ENCODE data around the gene CD79A. TPM values are rescaled to one million over a fixed set of nuclear protein-coding genes. Genes with fewer than 3 reads are reported as not detected.

The CD79A gene
- 0.32 TPM for total RNA-seq

DNA sequence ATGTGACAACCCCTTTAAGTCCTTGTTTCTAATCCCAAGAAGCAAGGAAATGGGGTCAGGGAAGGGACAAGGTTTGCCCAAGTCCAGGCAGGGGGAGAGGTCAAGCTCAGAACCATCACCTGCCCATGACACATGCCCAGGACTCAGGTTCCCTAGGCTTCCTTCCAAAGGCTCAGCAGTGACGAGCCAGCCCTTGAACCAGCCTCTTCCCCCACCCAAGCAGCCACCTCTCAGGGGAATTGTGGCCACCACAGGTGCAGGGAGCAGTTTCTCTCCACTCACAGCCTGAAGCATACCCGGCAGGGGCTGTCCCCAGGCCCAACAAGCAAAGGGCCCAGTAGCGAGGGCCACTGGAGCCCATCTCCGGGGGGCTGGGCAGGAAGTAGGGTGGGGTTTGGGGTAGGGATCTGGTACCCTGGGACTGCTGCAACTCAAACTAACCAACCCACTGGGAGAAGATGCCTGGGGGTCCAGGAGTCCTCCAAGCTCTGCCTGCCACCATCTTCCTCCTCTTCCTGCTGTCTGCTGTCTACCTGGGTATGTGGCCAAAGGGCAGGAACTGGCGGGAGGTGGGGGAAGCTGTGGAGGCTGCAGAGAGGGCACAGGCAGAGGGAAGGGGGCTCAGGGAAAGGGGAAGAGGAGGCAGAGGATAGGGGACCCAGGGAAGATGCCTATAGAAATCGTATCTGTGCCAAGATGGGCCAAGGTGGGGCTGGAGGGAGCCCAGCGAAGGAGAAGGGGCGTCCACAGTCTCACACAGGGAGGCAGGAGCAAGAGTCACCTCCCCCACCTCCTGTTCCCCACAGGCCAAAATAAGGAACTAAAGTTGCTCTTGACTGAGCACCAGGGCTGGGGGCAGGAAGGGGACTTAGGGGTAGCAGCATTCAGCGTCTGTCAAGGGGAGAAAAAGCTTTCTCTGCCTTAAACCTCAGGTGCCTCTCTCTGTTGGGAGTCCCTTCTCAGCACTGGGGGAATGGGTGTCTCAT is at the start of gene CD79A:
Gene CD79A, plus strand, starts transcription at position 433 of the 986 bp plus-strand sequence. Its CDS starts 26 bp downstream, at position 459.
- DNase-seq (ENCODE audit: low spot score) = no peak

GRCh38 chr19:41837981-41838708 is 38.9 kb upstream of the CD79A start:
- DNase-seq (ENCODE audit: low spot score) = no peak

DNA sequence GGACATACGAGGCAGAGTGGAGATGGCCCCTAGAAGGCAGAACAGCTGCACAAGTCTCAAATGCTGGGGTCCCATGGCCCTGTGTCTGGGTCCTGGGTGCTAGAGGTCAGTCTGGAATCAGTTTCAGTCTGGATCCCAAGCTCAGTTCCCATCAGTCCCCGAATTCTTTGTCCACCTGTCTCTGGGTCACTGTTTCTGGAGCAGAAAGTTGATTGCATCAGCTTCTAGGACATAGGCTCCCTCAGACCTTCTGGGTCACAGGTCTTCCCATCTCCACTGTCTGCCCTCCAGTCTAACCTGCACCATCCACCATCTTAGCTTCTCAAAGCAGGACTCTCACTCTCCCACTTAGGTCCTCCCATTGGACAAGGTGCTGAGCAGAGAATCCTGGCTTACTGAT is 37.9 kb upstream of the CD79A start:
- no peak for DNase-seq (ENCODE audit: low spot score)

DNA sequence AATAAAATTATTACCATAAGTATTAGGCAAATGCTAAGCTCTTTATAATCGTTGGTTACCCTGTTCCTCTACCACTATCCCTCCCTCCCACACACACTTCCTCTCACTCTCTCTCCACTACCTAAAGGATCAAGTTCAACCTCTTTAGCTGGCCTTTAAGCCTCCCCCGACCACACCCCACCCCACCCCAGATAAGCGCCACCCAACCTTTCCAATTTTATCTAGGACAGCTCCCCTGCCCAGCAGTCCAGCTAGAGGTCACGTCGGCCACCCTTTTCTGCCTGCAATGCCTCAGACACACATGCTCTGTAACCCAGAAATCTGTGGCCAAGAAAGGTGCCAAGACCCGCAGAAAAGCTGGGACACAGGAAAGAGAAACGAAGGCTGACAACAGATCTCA is 33.7 kb upstream of the CD79A start:
- DNase-seq (ENCODE audit: low spot score) = no peak

DNA sequence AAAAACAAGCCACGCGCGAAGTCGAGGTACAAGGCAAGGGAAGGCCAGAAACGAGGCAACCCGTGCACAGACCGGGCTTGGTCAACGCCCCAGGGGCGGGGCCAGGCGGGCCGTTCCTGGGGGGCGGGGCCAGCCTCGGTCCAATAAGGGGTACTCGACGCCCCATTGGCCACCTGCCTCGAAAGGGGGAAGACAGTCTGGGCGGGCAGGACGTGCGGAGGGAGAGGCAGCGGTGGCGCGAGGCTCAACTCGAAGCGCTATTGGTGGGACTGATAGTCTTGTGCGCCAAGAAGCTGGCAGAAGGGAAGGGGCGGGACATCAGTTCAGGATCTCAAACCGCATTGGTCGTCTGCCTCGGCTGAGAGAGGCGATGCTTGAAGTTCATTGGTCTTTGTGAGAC is 32.5 kb upstream of the CD79A start, which contains the start of gene LYPD4:
Gene LYPD4, minus strand, starts transcription at position 83 of the 400 bp plus-strand sequence. CDS start 5,398 bp downstream, outside the sequence.
- no peak for DNase-seq (ENCODE audit: low spot score)

GRCh38 chr19:41845001-41845050 is 32.3 kb upstream of the CD79A start, which contains the start of gene DMRTC2:
Gene DMRTC2, plus strand, starts transcription at chr19:41845042. Its CDS starts 2,387 bp downstream, at chr19:41847429.
- DNase-seq (ENCODE audit: low spot score) = no peak

GRCh38 chr19:41845051-41845590 is 32.0 kb upstream of the CD79A start:
- no peak for DNase-seq (ENCODE audit: low spot score)

- no peak for DNase-seq (ENCODE audit: low spot score)
These were observed 29.6 kb upstream of the CD79A start for GRCh38 chr19:41847351-41848105.

DNA sequence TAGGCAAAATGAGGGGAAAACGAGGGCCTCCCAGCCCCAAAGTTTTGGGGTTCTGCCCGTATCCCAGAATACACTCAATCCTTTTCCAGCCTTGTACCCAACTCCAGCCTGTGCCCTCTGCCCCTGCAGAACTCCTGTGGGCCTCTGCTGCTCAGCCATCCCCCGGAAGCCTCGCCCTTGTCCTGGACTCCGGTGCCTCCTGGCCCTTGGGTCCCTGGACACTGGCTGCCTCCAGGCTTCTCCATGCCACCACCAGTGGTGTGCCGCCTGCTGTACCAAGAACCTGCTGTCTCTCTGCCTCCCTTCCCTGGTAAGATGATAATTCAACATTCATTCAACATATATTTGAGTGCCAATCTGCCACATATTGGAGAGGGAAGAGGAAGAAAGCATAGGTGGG is 28.4 kb upstream of the CD79A start:
- no peak for DNase-seq (ENCODE audit: low spot score)

DNA sequence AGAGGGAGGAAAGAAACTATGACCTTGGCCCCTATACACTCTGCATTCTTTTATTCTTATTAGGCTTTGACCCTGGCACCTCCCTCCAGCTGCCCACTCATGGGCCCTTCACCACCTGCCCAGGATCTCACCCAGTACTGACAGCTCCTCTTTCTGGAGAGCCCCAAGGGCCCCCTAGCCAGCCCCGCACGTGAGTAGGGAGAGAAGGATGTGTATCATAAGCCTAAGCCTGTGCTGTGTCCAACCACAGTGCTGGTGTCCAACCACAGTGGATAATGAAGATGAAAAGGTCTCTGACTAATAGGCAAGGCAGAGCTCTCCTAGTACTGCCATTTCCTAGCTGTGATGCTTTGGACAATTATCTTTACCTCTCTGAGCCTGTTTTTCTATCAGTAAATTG is 28.0 kb upstream of the CD79A start:
- DNase-seq (ENCODE audit: low spot score) = no peak

DNA sequence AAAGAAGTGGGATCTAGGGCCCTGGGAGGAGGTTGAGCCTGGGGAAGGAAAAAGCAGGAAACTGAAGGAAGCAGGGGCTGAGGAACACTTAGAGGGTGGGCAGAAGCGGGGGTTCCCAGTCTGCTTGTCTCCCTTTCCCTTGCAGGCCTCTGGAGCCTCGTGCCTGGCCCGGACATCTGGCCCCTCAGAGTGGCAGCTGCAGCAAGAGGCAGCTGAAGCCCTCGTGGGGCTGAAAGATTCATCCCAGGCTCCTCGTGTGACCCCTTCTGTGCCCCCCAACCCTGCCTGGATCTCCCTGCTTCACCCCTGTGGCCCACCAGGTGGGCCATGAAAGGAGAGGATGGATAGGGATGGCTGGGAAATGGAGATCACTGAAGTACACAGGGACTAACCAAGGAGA is 26.7 kb upstream of the CD79A start:
- no peak for DNase-seq (ENCODE audit: low spot score)

DNA sequence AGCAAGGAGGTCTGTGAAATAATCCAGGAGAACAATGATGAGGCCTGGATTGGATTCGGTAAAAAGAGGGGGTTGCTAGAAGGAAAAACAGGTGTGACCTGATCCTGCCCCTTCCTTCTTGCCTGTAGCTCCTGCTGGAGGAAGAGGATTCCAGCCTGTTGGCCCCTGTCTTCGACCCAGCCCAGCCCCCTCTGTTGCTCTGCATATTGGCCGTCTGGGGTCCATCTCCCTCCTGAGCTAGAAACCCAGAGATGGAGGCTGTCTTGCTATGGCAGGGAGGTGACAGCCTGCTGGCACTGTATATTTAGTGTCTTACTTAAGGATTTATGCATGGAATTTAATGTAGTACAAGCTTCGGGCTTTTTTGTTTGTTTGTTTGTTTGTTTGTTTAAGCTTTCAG is 25.6 kb upstream of the CD79A start:
- no peak for DNase-seq (ENCODE audit: low spot score)

DNA sequence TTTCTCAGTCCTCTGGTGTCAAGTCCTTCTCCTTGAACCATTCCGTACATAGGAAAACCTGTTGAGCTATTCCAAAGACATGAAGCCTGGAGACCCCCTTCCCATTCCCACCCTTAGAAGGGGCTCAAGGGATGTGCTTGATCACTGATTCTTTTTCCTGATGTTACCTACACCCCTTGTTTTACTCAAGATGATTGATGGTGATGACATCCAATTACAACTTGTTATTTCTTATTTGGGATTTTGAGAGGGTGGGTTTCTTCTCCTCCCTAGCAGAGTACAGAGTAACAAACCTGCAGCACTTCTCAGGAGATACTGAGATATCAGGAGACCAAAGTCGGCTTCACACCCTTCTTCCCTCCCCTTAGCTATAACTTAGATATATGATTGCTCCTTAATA is 23.7 kb upstream of the CD79A start:
- no peak for DNase-seq (ENCODE audit: low spot score)

DNA sequence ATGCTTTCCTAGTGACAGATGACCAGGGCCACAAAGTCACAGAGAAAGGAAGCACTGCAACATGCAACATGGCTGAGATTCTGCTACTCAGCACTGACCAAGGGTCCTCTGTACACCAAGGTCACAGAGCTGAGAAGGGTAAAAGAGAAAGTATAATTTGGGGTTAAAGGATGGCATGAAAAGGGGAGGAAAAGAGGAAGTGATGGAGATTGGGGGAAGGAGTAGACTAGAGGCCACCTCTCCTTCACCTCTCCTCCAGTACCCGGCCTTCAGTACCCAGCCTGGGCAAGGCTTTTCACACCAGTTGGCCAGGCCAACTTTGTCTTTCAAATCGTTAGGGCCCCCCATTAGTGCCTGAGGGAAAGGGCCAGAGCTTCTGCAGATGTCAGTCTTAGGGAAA is 23.3 kb upstream of the CD79A start:
- DNase-seq (ENCODE audit: low spot score) = no peak

- DNase-seq (ENCODE audit: low spot score) = no peak
These were observed 17.9 kb upstream of the CD79A start for GRCh38 chr19:41859213-41859617.

DNA sequence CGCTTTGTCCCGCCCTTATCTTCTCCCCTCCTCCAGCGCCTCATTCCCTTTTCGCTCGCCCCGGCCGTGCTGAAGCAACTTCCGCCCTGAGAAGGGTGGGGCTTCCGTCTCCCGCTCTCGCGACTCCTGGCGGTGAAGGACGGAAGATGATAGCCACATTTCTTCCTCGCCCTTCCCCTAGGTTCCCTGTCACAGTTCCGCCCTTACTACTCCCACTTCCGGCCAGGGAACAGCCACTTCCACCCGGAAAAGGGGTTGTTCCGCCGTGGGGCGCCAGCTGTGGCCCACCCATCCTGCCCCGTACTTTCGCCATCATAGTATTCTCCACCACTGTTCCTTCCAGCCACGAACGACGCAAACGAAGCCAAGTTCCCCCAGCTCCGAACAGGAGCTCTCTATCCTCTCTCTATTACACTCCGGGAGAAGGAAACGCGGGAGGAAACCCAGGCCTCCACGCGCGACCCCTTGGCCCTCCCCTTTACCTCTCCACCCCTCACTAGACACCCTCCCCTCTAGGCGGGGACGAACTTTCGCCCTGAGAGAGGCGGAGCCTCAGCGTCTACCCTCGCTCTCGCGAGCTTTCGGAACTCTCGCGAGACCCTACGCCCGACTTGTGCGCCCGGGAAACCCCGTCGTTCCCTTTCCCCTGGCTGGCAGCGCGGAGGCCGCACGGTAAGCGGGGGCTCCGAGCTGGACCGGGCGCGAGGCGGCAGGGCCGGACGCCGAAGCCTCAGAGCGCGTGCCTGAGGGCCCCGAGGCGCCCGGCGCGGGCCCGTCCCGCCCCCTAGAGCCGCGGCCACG is 17.3 kb upstream of the CD79A start, which contains the start of gene RPS19:
Gene RPS19, plus strand, starts transcription at position 638 of the 801 bp plus-strand sequence. CDS start 520 bp downstream, outside the sequence.
- DNase-seq (ENCODE audit: low spot score) = peak; percentile 98

DNA sequence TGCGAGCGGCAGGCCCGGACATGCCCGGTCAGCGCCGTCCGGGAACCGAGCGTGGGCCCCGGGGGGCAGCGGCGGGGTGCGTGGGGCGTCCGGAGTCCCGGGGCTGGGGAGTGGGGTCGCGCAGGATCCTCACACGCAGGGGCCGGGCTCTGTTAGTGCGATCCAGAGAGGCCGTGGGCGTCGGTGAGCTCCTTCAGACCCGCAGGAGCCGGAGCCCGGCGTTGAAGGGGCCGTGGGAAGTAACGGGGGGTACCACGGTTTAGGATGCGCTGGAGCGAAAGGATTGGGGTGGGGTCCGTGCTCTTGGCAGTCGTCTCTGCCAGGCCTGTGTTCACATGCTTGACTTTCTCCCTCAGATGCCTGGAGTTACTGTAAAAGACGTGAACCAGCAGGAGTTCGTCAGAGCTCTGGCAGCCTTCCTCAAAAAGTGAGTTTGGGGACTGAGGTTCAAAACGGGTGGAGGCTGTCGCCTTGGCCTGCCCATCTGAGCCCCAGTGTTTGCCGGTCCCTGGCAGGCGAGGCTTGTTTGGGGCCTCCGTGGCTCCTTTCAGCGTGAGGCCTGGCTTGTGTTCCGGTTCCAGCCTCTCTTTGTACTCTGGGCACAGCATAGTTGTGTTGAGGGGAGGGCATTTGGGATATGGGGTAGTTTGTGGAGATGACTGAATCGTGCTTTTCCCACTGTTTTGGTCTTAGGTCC is 16.5 kb upstream of the CD79A start:
- DNase-seq (ENCODE audit: low spot score) = no peak

- DNase-seq (ENCODE audit: low spot score) = no peak
These were observed 15.8 kb upstream of the CD79A start for GRCh38 chr19:41861116-41861768.

GRCh38 chr19:41861846-41862245 is 15.2 kb upstream of the CD79A start:
- no peak for DNase-seq (ENCODE audit: low spot score)

DNA sequence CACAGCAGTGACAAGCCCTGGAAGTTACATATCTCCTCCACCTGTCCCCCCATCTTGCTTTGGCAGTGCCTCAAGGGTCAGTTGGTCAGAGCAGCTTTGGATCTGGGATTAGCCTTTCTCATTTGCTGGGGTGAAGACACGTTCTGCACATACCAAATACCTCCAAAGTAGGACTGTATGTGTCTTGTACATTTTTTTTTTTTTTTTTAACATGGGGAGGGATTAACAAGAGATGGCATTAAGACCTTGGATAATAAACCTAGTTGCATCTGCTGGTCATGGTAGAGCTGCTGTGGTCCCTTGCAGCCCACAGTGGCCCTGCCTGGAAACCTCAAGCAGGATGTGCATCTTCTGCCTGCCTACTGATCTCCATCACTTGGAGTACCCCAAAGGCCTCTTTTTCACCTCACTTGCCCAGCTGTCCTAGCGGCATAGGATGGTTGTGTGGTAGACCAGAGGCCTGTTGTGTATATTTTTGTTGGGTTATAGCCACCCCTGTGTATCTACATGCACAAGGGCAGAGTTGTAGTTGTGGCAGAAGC is 14.6 kb upstream of the CD79A start:
- DNase-seq (ENCODE audit: low spot score) = no peak

All from mucosa of gallbladder (tissue), 1 donor.